CD4-positive, alpha-beta T cell treated with Interleukin-2 at 100 ng/mL for 4 hours (primary cell): ENCODE data around the gene KRT15.
"Not testable (repeated sequence)": the region's sequence is repeated elsewhere in the genome, so short reads cannot be mapped to it uniquely, and the experiment has no call there.

Experiments used
- DNase-seq: peaks from one replicate; pipeline ENCODE4 v3.0.0-alpha.2; 2020; ENCODE audit warnings: low spot score

The KRT15 gene

GRCh38 chr17:41542786-41543185 lies 24.1 kb upstream of the KRT15 start:
- not testable (repeated sequence) for DNase-seq

- no peak for DNase-seq
These were observed 23.7 kb upstream of the KRT15 start for GRCh38 chr17:41542357-41542756.

- no peak for DNase-seq
These were observed 22.4 kb upstream of the KRT15 start for GRCh38 chr17:41540921-41541625.

GRCh38 chr17:41539979-41540701 lies 21.4 kb upstream of the KRT15 start:
- DNase-seq: no peak

- DNase-seq: no peak
These were observed 20.4 kb upstream of the KRT15 start for GRCh38 chr17:41539071-41539492.

- DNase-seq: no peak
These were observed 19.9 kb upstream of the KRT15 start for GRCh38 chr17:41538565-41538991.

GRCh38 chr17:41537990-41538389 lies 19.3 kb upstream of the KRT15 start:
- DNase-seq: no peak

- DNase-seq: no peak
These were observed 18.9 kb upstream of the KRT15 start for GRCh38 chr17:41537614-41537954.

GRCh38 chr17:41536741-41537613 lies 18.3 kb upstream of the KRT15 start:
- no peak for DNase-seq

- no peak for DNase-seq
These were observed 17.2 kb upstream of the KRT15 start for GRCh38 chr17:41535764-41536481.

- DNase-seq: no peak
These were observed 16.3 kb upstream of the KRT15 start for GRCh38 chr17:41534899-41535546.

GRCh38 chr17:41533613-41534012 lies 14.9 kb upstream of the KRT15 start:
- DNase-seq: no peak

GRCh38 chr17:41532947-41533570 lies 14.4 kb upstream of the KRT15 start:
- DNase-seq: no peak

- no peak for DNase-seq
These were observed 13.3 kb upstream of the KRT15 start for GRCh38 chr17:41531993-41532392.

- no peak for DNase-seq
These were observed 11.7 kb upstream of the KRT15 start for GRCh38 chr17:41530062-41531048.

GRCh38 chr17:41529491-41529915 lies 10.8 kb upstream of the KRT15 start:
- no peak for DNase-seq

GRCh38 chr17:41528959-41529353 lies 10.3 kb upstream of the KRT15 start:
- no peak for DNase-seq

- DNase-seq: no peak
These were observed 8.7 kb upstream of the KRT15 start for GRCh38 chr17:41527063-41528023.

- no peak for DNase-seq
These were observed 5.6 kb upstream of the KRT15 start for GRCh38 chr17:41524261-41524660.
